HG02759 (cell line): Measurements from ENCODE around the gene RLN3.
A peak's percentile ranks its signal among the peaks of the same experiment; 100 is the strongest.

Experiments
- ATAC-seq: cut with Tn5 transposase; IDR thresholded peaks from one replicate; pipeline ENCODE4 v1.9.1; 2021; ENCODE audit warnings: mild to moderate bottlenecking, moderate library complexity; ENCODE audit not compliant: unreplicated experiment

RLN3 gene

GRCh38 chr19:14073261-14073924 is 45.4 kb downstream of the RLN3 start:
- peak; percentile 66 for ATAC-seq

- ATAC-seq: no peak
These were observed 46.2 kb downstream of the RLN3 start for GRCh38 chr19:14073925-14074838.

GRCh38 chr19:14078411-14078810 is 50.5 kb downstream of the RLN3 start:
- ATAC-seq: no peak
